Body of pancreas (tissue), 4 donors: ENCODE measurements around the gene FAN1. TPM values are rescaled to one million over a fixed set of nuclear protein-coding genes. Genes with fewer than 3 reads are reported as not detected.

Experiments
- ATAC-seq: fragments of 150-250 bp; one replicate; pipeline ENCODE4 v1.9.1; 2016
- DNase-seq, 4 donors: peaks; one replicate each; pipeline ENCODE4 v3.0.0-alpha.2; 2019
- H3K27ac ChIP-seq, 4 donors: fragments of 200-600 bp; sonication (generic); 1 replicate in 3 of 4; 2 replicates in 1 of 4; pipeline versions ENCODE4 v1.5.1 to v1.6.1; 2016 to 2019; ENCODE audit warnings: mild to moderate bottlenecking in 1 of 4, mixed read lengths in 1 of 4, moderate library complexity in 1 of 4
- H3K27me3 ChIP-seq, 2 donors: fragments of 200-600 bp; sonication (generic); one replicate each; pipeline ENCODE4 v1.6.0; 2016; ENCODE audit warnings: mild to moderate bottlenecking in 1 of 2
- H3K36me3 ChIP-seq, 2 donors: fragments of 200-600 bp; sonication (generic); replicated peaks in 1 of 2; 2 replicates each; pipeline ENCODE4 v1.5.1; 2016; ENCODE audit warnings: low read depth in 2 of 2; ENCODE audit not compliant: insufficient read depth in 1 of 2
- H3K4me1 ChIP-seq: fragments of 200-600 bp; sonication (generic); one replicate; pipeline ENCODE4 v1.6.0; 2016
- H3K4me3 ChIP-seq, 2 donors: fragments of 200-600 bp; sonication (generic); 1 replicate in 1 of 2; 2 replicates in 1 of 2; pipeline ENCODE4 v1.5.1; 2016 to 2019
- H3K9me3 ChIP-seq, 3 donors: fragments of 200-600 bp; sonication (generic); 1 replicate in 2 of 3; 2 replicates in 1 of 3; pipeline ENCODE4 v1.5.1; 2016
- CTCF ChIP-seq, 7 experiments: fragments of 450-650 bp in 4 of 7; fragments of 200-600 bp in 3 of 7; sonication (generic) in 3 of 7; IDR thresholded peaks; one replicate each; pipeline ENCODE4 v1.5.1; 2016 to 2019; ENCODE audit warnings: antibody characterized with exemption in 7 of 7
- POLR2A ChIP-seq, 3 donors: fragments of 450-650 bp; IDR thresholded peaks; one replicate each; pipeline ENCODE4 v1.6.1; 2016; ENCODE audit warnings: antibody characterized with exemption in 3 of 3, mild to moderate bottlenecking in 2 of 3
- WGBS, 2 donors: methylation state at CpG; one replicate each; pipeline ENCODE4 v1.1.5; 2017; 5-methylcytosine and 5-hydroxymethylcytosine counted together
- intact Hi-C: fragments of 100-400 bp; cut with DNase I; formaldehyde crosslinking; loops from one replicate; pipeline ENCODE4 v1.15.1; 2023
- small RNA-seq: library from RNA; depleted of rRNA; stranded (forward); fragments of <200 nt; gene quantifications from one replicate; pipeline ENCODE3, GENCODE V24; 2016
- total RNA-seq, 2 donors: library from RNA; depleted of rRNA; stranded (reverse); fragments of >200 nt; gene quantifications; one replicate each; pipeline ENCODE4 v1.1.0, GENCODE V29; 2016

The FAN1 gene
- total RNA-seq, 2 donors from 2014 or later, result 12.5 to 20.2 TPM

- 1 to 2% methylated on average over 17 to 24 of the region's 24 CpGs for WGBS, 2 donors
- no peaks in the 10 kb centered on the region for H3K36me3 ChIP-seq
- H3K4me3 ChIP-seq, result peak overlapping the region; percentile 80 to 93
- H3K27me3 ChIP-seq, result no peaks in the 10 kb centered on the region
- peak overlapping the region; percentile 74 to 98 (median 96) for H3K27ac ChIP-seq
- intact Hi-C loops, result no loop called here
- TF ChIP-seq CTCF (IDR thresholded peaks at IDR 0.05) (no peak), POLR2A (IDR thresholded peaks at IDR 0.05) (no peak)
- ATAC-seq (peak; percentile 12), DNase-seq (no peak)
- H3K9me3 ChIP-seq, result no peaks in the 10 kb centered on the region
- peaks cover 34% of the 10 kb centered on the region for H3K4me1 ChIP-seq
Observed at GRCh38 chr15:30990446-30991254, 86.9 kb downstream of the FAN1 start.

GRCh38 chr15:30991255-30992235 is 87.8 kb downstream of the FAN1 start, which contains the start of gene MTMR10:
Gene MTMR10, minus strand, starts transcription at chr15:30991628. Its CDS starts 122 bp downstream, at chr15:30991506.
- no peaks in the 10 kb centered on the region for H3K9me3 ChIP-seq
- no peaks in the 10 kb centered on the region for H3K36me3 ChIP-seq

GRCh38 chr15:30992249-30992864 is 88.6 kb downstream of the FAN1 start:
- no peak for TF ChIP-seq POLR2A (IDR thresholded peaks at IDR 0.05)
- no peak for TF ChIP-seq CTCF (IDR thresholded peaks at IDR 0.05)
- ATAC-seq, result no peak

More at GRCh38 chr15:30991255-30992235, 87.8 kb downstream of the FAN1 start, which contains the start of gene MTMR10:
- H3K27ac ChIP-seq, result peak within 1 kb of the TSS; percentile 74 to 98 (median 96)
- H3K4me1 ChIP-seq, result peaks cover 30% of the 10 kb centered on the region
- intact Hi-C loops, result no loop called here
- WGBS, 2 donors, result 0 to 1% methylated on average over 11 to 108 of the region's 114 CpGs
- H3K4me3 ChIP-seq, result peak within 1 kb of the TSS; percentile 80 to 93
- DNase-seq (peak; percentile 74 to 81 (median 77)), ATAC-seq (peak; percentile 92)
- no peaks in the 10 kb centered on the region for H3K27me3 ChIP-seq
- TF ChIP-seq POLR2A (IDR thresholded peaks at IDR 0.05), result peak; percentile 85 to 88 (median 86)
- TF ChIP-seq CTCF (IDR thresholded peaks at IDR 0.05), result peak in 2 of 7 experiments; percentile 5 to 18

More at GRCh38 chr15:30992249-30992864, 88.6 kb downstream of the FAN1 start:
- Histone ChIP-seq H3K4me1 (peaks cover 30% of the 10 kb centered on the region), H3K27ac (peak overlapping the region; percentile 74 to 98 (median 96)), H3K9me3 (no peaks in the 10 kb centered on the region), H3K36me3 (no peaks in the 10 kb centered on the region), H3K4me3 (peak overlapping the region; percentile 80 to 93), H3K27me3 (no peaks in the 10 kb centered on the region)
- 42 to 46% methylated on average over 7 of the region's 7 CpGs for WGBS, 2 donors
- DNase-seq, result peak in 1 of 4 donors; percentile 16
- intact Hi-C loops, result no loop called here

Small RNA genes lying within 50 kb of the gene (small RNA-seq; reads per million reads assigned to genes)
- not detected for gene RNU6-466P

Other genes with a start within 250 kb of the FAN1 start
- 10 to 100 TPM; 14.5 to 22.3 TPM for gene MTMR10, start 87.7 kb downstream of the FAN1 start, total RNA-seq
- not detected for gene TRPM1, start 197.8 kb downstream of the FAN1 start, total RNA-seq